Karpas-422 (cell line): ENCODE measurements around the gene EBF3. TPM values are rescaled to one million over a fixed set of nuclear protein-coding genes. Genes with fewer than 3 reads are reported as not detected.

Experiments used
- DNase-seq: peaks from one replicate; pipeline ENCODE4 v3.0.0-alpha.2; 2015
- H2AFZ ChIP-seq: fragments of 200-600 bp; sonication (generic); 2 replicates; pipeline ENCODE4 v1.6.1; 2014; ENCODE audit warnings: antibody characterized with exemption, low read length, mixed read lengths
- H3K27ac ChIP-seq: fragments of 200-600 bp; sonication (generic); 2 replicates; pipeline ENCODE4 v1.5.1; 2014; ENCODE audit warnings: mild to moderate bottlenecking, low read length, moderate library complexity
- H3K27me3 ChIP-seq: fragments of 200-600 bp; sonication (generic); 2 replicates; pipeline ENCODE4 v1.6.1; 2014; ENCODE audit warnings: low read length, mixed read lengths
- H3K36me3 ChIP-seq: fragments of 200-600 bp; sonication (generic); 2 replicates; pipeline ENCODE4 v1.6.1; 2014; ENCODE audit warnings: low read length, mixed read lengths; ENCODE audit not compliant: insufficient read depth
- H3K4me1 ChIP-seq: fragments of 200-600 bp; sonication (generic); 2 replicates; pipeline ENCODE4 v1.6.1; 2014; ENCODE audit warnings: mild to moderate bottlenecking, low read length, mixed read lengths
- H3K4me2 ChIP-seq: fragments of 200-600 bp; sonication (generic); 2 replicates; pipeline ENCODE4 v1.6.1; 2014; ENCODE audit warnings: low read length, low read depth, mild to moderate bottlenecking; ENCODE audit not compliant: poor library complexity, severe bottlenecking
- H3K4me3 ChIP-seq: fragments of 200-600 bp; sonication (generic); 2 replicates; pipeline ENCODE4 v1.5.1; 2014; ENCODE audit warnings: mild to moderate bottlenecking, antibody characterized with exemption, low read length, mixed read lengths
- H3K79me2 ChIP-seq: fragments of 200-600 bp; sonication (generic); 2 replicates; pipeline ENCODE4 v1.6.1; 2014; ENCODE audit warnings: mild to moderate bottlenecking, low read length, mixed read lengths
- H3K9ac ChIP-seq: fragments of 200-600 bp; sonication (generic); 2 replicates; pipeline ENCODE4 v1.6.0; 2014; ENCODE audit warnings: low read length
- H3K9me2 ChIP-seq: fragments of 200-600 bp; sonication (generic), shearing (Covaris generic); replicated peaks from 2 replicates; pipeline ENCODE4 v1.6.0; 2014; ENCODE audit warnings: mild to moderate bottlenecking, low read length, moderate library complexity; ENCODE audit not compliant: insufficient read depth
- H3K9me3 ChIP-seq: fragments of 300-700, 200-600 bp; sonication (generic); 2 replicates; pipeline ENCODE4 v1.6.1; 2014; ENCODE audit warnings: low read length, mixed read lengths
- H4K20me1 ChIP-seq: fragments of 200-600 bp; sonication (generic); 2 replicates; pipeline ENCODE4 v1.6.1; 2014; ENCODE audit warnings: mild to moderate bottlenecking, antibody characterized with exemption, low read length, low read depth; ENCODE audit not compliant: insufficient read depth
- total RNA-seq: library from RNA; depleted of rRNA; stranded (reverse); fragments of >200 nt; shearing (Covaris generic); gene quantifications from 2 replicates; pipeline ENCODE4 v1.2.3, GENCODE V29; 2014; ENCODE audit warnings: low replicate concordance

EBF3 gene
- total RNA-seq, 1 experiment from 2014 or later = not detected

GRCh38 chr10:129969184-129969910, 5.3 kb upstream of the EBF3 start:
- H3K9me2 ChIP-seq = no peaks in the 10 kb centered on the region
- no peak overlapping the region for H3K9ac ChIP-seq
- no peak overlapping the region for H3K27ac ChIP-seq
- peaks cover 5% of the 10 kb centered on the region; the same call in 1 of the 2 replicates for H3K4me1 ChIP-seq
- no peak overlapping the region for H3K4me2 ChIP-seq
- 0 out of 2 replicates have a peak, but pooled peaks cover 4% of the 10 kb centered on the region for H3K9me3 ChIP-seq
- no peak overlapping the region for H2AFZ ChIP-seq
- no peaks in the 10 kb centered on the region for H3K36me3 ChIP-seq
- H4K20me1 ChIP-seq = no peaks in the 10 kb centered on the region
- no peak for DNase-seq
- no peaks in the 10 kb centered on the region for H3K79me2 ChIP-seq
- H3K27me3 ChIP-seq = no peaks in the 10 kb centered on the region
- no peak overlapping the region for H3K4me3 ChIP-seq

- Histone ChIP-seq H4K20me1 (no peaks in the 10 kb centered on the region), H3K4me1 (peaks cover 5% of the 10 kb centered on the region; the same call in 1 of the 2 replicates), H3K9me3 (0 out of 2 replicates have a peak, but pooled peaks cover 4% of the 10 kb centered on the region), H3K4me3 (no peak overlapping the region), H3K9ac (no peak overlapping the region), H3K4me2 (no peak overlapping the region), H3K27ac (no peak overlapping the region), H2AFZ (no peak overlapping the region), H3K36me3 (no peaks in the 10 kb centered on the region), H3K9me2 (no peaks in the 10 kb centered on the region), H3K79me2 (no peaks in the 10 kb centered on the region), H3K27me3 (no peaks in the 10 kb centered on the region)
- DNase-seq = no peak
These were observed 4.7 kb upstream of the EBF3 start for GRCh38 chr10:129968853-129969183.

GRCh38 chr10:129968020-129968852, 4.2 kb upstream of the EBF3 start:
- Histone ChIP-seq H3K4me3 (no peak overlapping the region), H3K4me2 (no peak overlapping the region), H3K4me1 (peaks cover 5% of the 10 kb centered on the region; the same call in 1 of the 2 replicates), H3K9me2 (no peaks in the 10 kb centered on the region), H3K9ac (no peak overlapping the region), H3K27ac (no peak overlapping the region), H3K27me3 (no peaks in the 10 kb centered on the region), H2AFZ (no peak overlapping the region), H4K20me1 (no peaks in the 10 kb centered on the region), H3K36me3 (no peaks in the 10 kb centered on the region), H3K9me3 (0 out of 2 replicates have a peak, but pooled peaks cover 4% of the 10 kb centered on the region), H3K79me2 (no peaks in the 10 kb centered on the region)
- no peak for DNase-seq

- Histone ChIP-seq H3K9me2 (no peaks in the 10 kb centered on the region), H3K79me2 (no peaks in the 10 kb centered on the region), H3K9me3 (0 out of 2 replicates have a peak, but pooled peaks cover 4% of the 10 kb centered on the region), H3K4me1 (peaks cover 5% of the 10 kb centered on the region; the same call in 1 of the 2 replicates), H2AFZ (no peak overlapping the region), H3K27me3 (no peaks in the 10 kb centered on the region), H3K4me2 (no peak overlapping the region), H4K20me1 (no peaks in the 10 kb centered on the region), H3K9ac (no peak overlapping the region), H3K36me3 (no peaks in the 10 kb centered on the region), H3K4me3 (no peak overlapping the region), H3K27ac (no peak overlapping the region)
- no peak for DNase-seq
These were observed 3.5 kb upstream of the EBF3 start for GRCh38 chr10:129967579-129968019.

- Histone ChIP-seq H3K9ac (no peak overlapping the region), H3K4me2 (no peak overlapping the region), H2AFZ (no peak overlapping the region), H3K4me3 (no peak overlapping the region), H3K4me1 (peaks cover 5% of the 10 kb centered on the region; the same call in 1 of the 2 replicates), H3K79me2 (no peaks in the 10 kb centered on the region), H3K36me3 (no peaks in the 10 kb centered on the region), H3K9me3 (0 out of 2 replicates have a peak, but pooled peaks cover 4% of the 10 kb centered on the region), H3K27ac (no peak overlapping the region), H3K27me3 (no peaks in the 10 kb centered on the region), H4K20me1 (no peaks in the 10 kb centered on the region), H3K9me2 (no peaks in the 10 kb centered on the region)
- DNase-seq = no peak
These were observed 3.0 kb upstream of the EBF3 start for GRCh38 chr10:129966889-129967578.

- Histone ChIP-seq H3K27me3 (no peaks in the 10 kb centered on the region), H3K9me3 (0 out of 2 replicates have a peak, but pooled peaks cover 4% of the 10 kb centered on the region), H3K36me3 (no peaks in the 10 kb centered on the region), H3K9ac (no peak overlapping the region), H3K79me2 (no peaks in the 10 kb centered on the region), H3K4me3 (no peak overlapping the region), H3K27ac (no peak overlapping the region), H3K4me1 (peaks cover 4% of the 10 kb centered on the region; the same call in 1 of the 2 replicates), H2AFZ (no peak overlapping the region), H3K4me2 (no peak overlapping the region), H3K9me2 (no peaks in the 10 kb centered on the region), H4K20me1 (no peaks in the 10 kb centered on the region)
- no peak for DNase-seq
These were observed 2.4 kb upstream of the EBF3 start for GRCh38 chr10:129966370-129966888.

GRCh38 chr10:129965959-129966358, 1.9 kb upstream of the EBF3 start:
- no peaks in the 10 kb centered on the region for H3K27me3 ChIP-seq
- 0 out of 2 replicates have a peak, but pooled peaks cover 4% of the 10 kb centered on the region for H3K9me3 ChIP-seq
- no peak overlapping the region for H3K27ac ChIP-seq

More at GRCh38 chr10:129965959-129966358, 1.9 kb upstream of the EBF3 start:
- Histone ChIP-seq H3K4me1 (0 out of 2 replicates have a peak, but pooled peaks cover 1% of the 10 kb centered on the region), H3K9ac (no peak overlapping the region), H3K4me3 (no peak overlapping the region), H4K20me1 (no peaks in the 10 kb centered on the region), H2AFZ (no peak overlapping the region), H3K4me2 (no peak overlapping the region), H3K79me2 (no peaks in the 10 kb centered on the region), H3K36me3 (no peaks in the 10 kb centered on the region), H3K9me2 (no peaks in the 10 kb centered on the region)
- DNase-seq = no peak
